Measurements from ENCODE around the gene PCDHGC3. TPM values are rescaled to one million over a fixed set of nuclear protein-coding genes. Genes with fewer than 3 reads are reported as not detected.

The PCDHGC3 gene
- total and polyA plus RNA-seq, 9 of the 15 experiments (the other 6 are each of a cell fraction or from before 2014, with no cell fraction given) = 0.07 TPM; not detected in 8

DNA sequence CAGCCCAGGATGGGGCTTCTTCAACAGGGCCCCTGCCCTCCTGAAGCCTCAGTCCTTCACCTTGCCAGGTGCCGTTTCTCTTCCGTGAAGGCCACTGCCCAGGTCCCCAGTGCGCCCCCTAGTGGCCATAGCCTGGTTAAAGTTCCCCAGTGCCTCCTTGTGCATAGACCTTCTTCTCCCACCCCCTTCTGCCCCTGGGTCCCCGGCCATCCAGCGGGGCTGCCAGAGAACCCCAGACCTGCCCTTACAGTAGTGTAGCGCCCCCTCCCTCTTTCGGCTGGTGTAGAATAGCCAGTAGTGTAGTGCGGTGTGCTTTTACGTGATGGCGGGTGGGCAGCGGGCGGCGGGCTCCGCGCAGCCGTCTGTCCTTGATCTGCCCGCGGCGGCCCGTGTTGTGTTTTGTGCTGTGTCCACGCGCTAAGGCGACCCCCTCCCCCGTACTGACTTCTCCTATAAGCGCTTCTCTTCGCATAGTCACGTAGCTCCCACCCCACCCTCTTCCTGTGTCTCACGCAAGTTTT lies 36.7 kb downstream of the PCDHGC3 start (continued):
- TF ChIP-seq, protein P1, sequence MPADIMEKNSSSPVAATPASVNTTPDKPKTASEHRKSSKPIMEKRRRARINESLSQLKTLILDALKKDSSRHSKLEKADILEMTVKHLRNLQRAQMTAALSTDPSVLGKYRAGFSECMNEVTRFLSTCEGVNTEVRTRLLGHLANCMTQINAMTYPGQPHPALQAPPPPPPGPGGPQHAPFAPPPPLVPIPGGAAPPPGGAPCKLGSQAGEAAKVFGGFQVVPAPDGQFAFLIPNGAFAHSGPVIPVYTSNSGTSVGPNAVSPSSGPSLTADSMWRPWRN (IDR thresholded peaks at IDR 0.05; ENCODE audit: low read depth) = no peak
- no peak for TF ChIP-seq CREBBP (IDR thresholded peaks at IDR 0.05; ENCODE audit: low read depth, low read length)
- 0 out of 2 replicates have a peak, but pooled peaks have one; percentile 14 for TF ChIP-seq POLR2A (conservative IDR thresholded peaks at IDR 0.05)
- no peak for TF ChIP-seq CXXC5 (CRISPR knock-in tag; IDR thresholded peaks at IDR 0.05)
- TF ChIP-seq ILK (tag; IDR thresholded peaks at IDR 0.05; ENCODE audit: borderline replicate concordance, low read depth) = no peak
- TF ChIP-seq POLR2G (IDR thresholded peaks at IDR 0.05; ENCODE audit: low read depth, low read length) = peak; percentile 78
- no peak for TF ChIP-seq POLR3A (IDR thresholded peaks at IDR 0.05; ENCODE audit: borderline replicate concordance, extremely low read depth, insufficient read depth, insufficient read length)
- TF ChIP-seq MYBL2 (IDR thresholded peaks at IDR 0.05; ENCODE audit: low read depth) = no peak
- no peak for TF ChIP-seq MYBL2 (CRISPR knock-in tag; IDR thresholded peaks at IDR 0.05; ENCODE audit: borderline replicate concordance)
- TF ChIP-seq TAF9B (IDR thresholded peaks at IDR 0.05; ENCODE audit: partially characterized antibody) = no peak
- TF ChIP-seq U2AF1 (optimal IDR thresholded peaks at IDR 0.05; ENCODE audit: low read depth, low read length) = no peak
- no peak for TF ChIP-seq MCM7 (IDR thresholded peaks at IDR 0.05)
- 0 out of 2 replicates have a peak, but pooled peaks have one; percentile 19 for TF ChIP-seq ZBTB7A (IDR thresholded peaks at IDR 0.05; ENCODE audit: borderline replicate concordance, control insufficient read depth, low read depth, low read length)
- TF ChIP-seq, protein P2, sequence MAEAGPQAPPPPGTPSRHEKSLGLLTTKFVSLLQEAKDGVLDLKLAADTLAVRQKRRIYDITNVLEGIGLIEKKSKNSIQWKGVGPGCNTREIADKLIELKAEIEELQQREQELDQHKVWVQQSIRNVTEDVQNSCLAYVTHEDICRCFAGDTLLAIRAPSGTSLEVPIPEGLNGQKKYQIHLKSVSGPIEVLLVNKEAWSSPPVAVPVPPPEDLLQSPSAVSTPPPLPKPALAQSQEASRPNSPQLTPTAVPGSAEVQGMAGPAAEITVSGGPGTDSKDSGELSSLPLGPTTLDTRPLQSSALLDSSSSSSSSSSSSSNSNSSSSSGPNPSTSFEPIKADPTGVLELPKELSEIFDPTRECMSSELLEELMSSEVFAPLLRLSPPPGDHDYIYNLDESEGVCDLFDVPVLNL (CRISPR knock-in tag; IDR thresholded peaks at IDR 0.05; ENCODE audit: low read depth) = no peak
- TF ChIP-seq, protein P3, sequence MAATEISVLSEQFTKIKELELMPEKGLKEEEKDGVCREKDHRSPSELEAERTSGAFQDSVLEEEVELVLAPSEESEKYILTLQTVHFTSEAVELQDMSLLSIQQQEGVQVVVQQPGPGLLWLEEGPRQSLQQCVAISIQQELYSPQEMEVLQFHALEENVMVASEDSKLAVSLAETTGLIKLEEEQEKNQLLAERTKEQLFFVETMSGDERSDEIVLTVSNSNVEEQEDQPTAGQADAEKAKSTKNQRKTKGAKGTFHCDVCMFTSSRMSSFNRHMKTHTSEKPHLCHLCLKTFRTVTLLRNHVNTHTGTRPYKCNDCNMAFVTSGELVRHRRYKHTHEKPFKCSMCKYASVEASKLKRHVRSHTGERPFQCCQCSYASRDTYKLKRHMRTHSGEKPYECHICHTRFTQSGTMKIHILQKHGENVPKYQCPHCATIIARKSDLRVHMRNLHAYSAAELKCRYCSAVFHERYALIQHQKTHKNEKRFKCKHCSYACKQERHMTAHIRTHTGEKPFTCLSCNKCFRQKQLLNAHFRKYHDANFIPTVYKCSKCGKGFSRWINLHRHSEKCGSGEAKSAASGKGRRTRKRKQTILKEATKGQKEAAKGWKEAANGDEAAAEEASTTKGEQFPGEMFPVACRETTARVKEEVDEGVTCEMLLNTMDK (IDR thresholded peaks at IDR 0.05; ENCODE audit: borderline replicate concordance, insufficient read depth, low read depth, low read length, poor library complexity, severe bottlenecking) = peak; percentile 89
- TF ChIP-seq ZEB2 (IDR thresholded peaks at IDR 0.05) = no peak
- TF ChIP-seq CBFB (CRISPR knock-in tag; IDR thresholded peaks at IDR 0.05) = 0 out of 2 replicates have a peak, but pooled peaks have one; percentile 20
- TF ChIP-seq, protein P4, sequence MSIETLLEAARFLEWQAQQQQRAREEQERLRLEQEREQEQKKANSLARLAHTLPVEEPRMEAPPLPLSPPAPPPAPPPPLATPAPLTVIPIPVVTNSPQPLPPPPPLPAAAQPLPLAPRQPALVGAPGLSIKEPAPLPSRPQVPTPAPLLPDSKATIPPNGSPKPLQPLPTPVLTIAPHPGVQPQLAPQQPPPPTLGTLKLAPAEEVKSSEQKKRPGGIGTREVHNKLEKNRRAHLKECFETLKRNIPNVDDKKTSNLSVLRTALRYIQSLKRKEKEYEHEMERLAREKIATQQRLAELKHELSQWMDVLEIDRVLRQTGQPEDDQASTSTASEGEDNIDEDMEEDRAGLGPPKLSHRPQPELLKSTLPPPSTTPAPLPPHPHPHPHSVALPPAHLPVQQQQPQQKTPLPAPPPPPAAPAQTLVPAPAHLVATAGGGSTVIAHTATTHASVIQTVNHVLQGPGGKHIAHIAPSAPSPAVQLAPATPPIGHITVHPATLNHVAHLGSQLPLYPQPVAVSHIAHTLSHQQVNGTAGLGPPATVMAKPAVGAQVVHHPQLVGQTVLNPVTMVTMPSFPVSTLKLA (conservative IDR thresholded peaks at IDR 0.05) = no peak
- no peak for TF ChIP-seq RBBP5 (IDR thresholded peaks at IDR 0.05; ENCODE audit: borderline replicate concordance, insufficient read depth, low read length, poor library complexity, severe bottlenecking)
- TF ChIP-seq, protein P5, sequence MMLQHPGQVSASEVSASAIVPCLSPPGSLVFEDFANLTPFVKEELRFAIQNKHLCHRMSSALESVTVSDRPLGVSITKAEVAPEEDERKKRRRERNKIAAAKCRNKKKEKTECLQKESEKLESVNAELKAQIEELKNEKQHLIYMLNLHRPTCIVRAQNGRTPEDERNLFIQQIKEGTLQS (IDR thresholded peaks at IDR 0.05) = peak; percentile 34
- TF ChIP-seq, protein P5 (CRISPR knock-in tag; conservative IDR thresholded peaks at IDR 0.05) = no peak
- no peak for TF ChIP-seq POU5F1 (IDR thresholded peaks at IDR 0.05; ENCODE audit: borderline replicate concordance, low read depth, low read length, partially characterized antibody)
